ENCODE results near the gene GET4.
"Not testable (repeated sequence)": the region's sequence is repeated elsewhere in the genome, so short reads cannot be mapped to it uniquely, and the experiment has no call there.

Gene GET4

DNA sequence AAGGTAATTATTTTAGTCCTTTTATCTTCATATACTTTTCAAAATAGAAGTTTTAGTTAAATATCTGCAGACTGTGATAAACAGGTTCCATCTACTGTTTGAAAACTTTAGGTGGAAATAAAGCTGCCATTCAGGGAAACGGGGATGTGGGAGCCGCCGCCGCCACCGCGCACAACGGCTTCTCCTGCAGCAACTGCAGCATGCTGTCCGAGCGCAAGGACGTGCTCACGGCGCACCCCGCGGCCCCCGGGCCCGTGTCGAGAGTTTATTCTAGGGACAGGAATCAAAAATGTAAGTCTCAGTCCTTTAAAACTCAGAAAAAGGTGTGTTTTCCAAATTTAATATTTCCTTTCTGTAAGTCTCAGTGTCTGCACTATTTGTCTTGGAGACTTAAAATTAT lies 33.1 kb upstream of the GET4 start:
- H3K27ac ChIP-seq, result peak overlapping the region; percentile 25; the same call in 1 of the 2 replicates
- POLR2A ChIA-PET (ENCODE audit: low non-redundant PET), result no interaction called here
- TF ChIP-seq, protein P1, sequence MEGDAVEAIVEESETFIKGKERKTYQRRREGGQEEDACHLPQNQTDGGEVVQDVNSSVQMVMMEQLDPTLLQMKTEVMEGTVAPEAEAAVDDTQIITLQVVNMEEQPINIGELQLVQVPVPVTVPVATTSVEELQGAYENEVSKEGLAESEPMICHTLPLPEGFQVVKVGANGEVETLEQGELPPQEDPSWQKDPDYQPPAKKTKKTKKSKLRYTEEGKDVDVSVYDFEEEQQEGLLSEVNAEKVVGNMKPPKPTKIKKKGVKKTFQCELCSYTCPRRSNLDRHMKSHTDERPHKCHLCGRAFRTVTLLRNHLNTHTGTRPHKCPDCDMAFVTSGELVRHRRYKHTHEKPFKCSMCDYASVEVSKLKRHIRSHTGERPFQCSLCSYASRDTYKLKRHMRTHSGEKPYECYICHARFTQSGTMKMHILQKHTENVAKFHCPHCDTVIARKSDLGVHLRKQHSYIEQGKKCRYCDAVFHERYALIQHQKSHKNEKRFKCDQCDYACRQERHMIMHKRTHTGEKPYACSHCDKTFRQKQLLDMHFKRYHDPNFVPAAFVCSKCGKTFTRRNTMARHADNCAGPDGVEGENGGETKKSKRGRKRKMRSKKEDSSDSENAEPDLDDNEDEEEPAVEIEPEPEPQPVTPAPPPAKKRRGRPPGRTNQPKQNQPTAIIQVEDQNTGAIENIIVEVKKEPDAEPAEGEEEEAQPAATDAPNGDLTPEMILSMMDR (conservative IDR thresholded peaks at IDR 0.05; ENCODE audit: low read depth), result no peak
- CTCF ChIA-PET, result interaction anchor here (0.6 kb wide), 1 partner anchor 27 kb away, joined by 5 read pairs; no protein-coding TSS in a partner anchor
- DNase-seq (ENCODE audit: low spot score), result no peak

DNA sequence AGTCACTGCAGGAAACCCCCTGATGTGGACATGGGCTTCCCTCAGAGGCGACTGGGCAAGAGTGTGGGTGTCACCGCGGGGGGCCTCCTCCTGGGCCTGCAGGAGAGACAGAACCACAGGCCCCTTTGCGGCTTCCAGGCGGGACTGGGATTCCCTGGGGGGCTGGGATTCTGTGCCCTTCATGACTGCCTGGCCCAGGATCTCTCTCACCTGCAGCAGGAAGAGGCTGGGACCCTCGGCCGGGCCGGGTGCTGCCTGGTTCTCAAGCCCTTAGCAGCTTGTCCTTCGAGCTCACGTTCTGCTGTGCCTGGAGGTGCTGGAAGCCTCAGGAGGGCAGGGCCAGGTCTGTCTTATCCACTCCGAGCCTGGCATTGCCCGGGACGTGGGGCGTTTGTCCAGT lies 32.3 kb upstream of the GET4 start:
- H3K27ac ChIP-seq, result peak overlapping the region; percentile 18
- TF ChIP-seq, protein P1 (conservative IDR thresholded peaks at IDR 0.05; ENCODE audit: low read depth), result no peak
- ChIA-PET POLR2A (ENCODE audit: low non-redundant PET) (no interaction called here), CTCF (interaction anchor here (0.6 kb wide), 2 partner anchors 12 to 521 kb away, joined by 4 to 5 read pairs; no protein-coding TSS in a partner anchor)
- DNase-seq (ENCODE audit: low spot score), result no peak

DNA sequence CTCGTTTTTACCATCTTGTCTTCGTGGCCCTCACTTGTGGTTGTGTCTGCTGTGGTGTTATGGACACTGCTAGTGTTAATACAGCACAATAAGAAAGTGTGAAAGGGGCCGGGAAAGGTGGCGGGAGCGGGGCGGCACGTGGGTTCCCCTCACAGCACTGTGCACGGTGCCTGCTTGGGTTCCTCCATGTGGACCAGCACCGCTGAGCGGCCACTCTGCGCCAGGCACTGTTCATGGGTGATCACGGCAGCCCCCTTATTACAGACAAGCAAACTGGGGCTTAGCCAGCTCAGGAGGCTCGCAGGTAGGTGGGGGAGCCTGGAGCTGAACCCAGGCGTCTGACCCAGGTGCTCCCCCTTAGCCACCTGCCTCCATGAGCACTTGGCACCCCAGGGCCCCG lies 31.8 kb upstream of the GET4 start:
- H3K27ac ChIP-seq, result peak overlapping the region; percentile 18
- ChIA-PET POLR2A (ENCODE audit: low non-redundant PET) (no interaction called here), CTCF (interaction anchor here (0.6 kb wide), 1 partner anchor 13 kb away, joined by 5 read pairs; no protein-coding TSS in a partner anchor)
- no peak for DNase-seq (ENCODE audit: low spot score)
- TF ChIP-seq, protein P1 (conservative IDR thresholded peaks at IDR 0.05; ENCODE audit: low read depth), result no peak

DNA sequence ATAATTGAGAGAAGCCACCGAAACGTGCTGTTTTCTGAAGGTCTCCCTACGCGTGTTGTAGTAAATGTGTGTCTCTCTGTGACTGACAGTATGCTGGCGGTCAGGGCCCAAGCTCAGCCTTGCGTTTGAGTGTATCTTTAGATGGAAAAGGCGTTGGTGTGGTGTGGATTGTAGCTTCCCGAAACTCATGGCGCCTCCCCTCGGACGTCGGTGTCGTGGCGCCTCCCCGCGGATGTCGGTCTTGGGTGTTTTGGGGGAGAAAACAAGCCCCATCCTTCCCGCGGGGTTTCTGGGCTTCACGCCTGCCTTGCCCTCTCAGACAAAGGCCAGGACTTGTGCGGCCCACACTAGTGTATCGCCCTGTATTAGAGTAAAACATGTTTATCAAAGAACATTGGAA lies 31.3 kb upstream of the GET4 start:
- DNase-seq (ENCODE audit: low spot score), result no peak
- POLR2A ChIA-PET (ENCODE audit: low non-redundant PET), result no interaction called here
- H3K27ac ChIP-seq, result 0 out of 2 replicates have a peak overlapping the region, but pooled peaks have one; percentile 18
- CTCF ChIA-PET, result no interaction called here
- TF ChIP-seq, protein P1 (conservative IDR thresholded peaks at IDR 0.05; ENCODE audit: low read depth), result no peak

DNA sequence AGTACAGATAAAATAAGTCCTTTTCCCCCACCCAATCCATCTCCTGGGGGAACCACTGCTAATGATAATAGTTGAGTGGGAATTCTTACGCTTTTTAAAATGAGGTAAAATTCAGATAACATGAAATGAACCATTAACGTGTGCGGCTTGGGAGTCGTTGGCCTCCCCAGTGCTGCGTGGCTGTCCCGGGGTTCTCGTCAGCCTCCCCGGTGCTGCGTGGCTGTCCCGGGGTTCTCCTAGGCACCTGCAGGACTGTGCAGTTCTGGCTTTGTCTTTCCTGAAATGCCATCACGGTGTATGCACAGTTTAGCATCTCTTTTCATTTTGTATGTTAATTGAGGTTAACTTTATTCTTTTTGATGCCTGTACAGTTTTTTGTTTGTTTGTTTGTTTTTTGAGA lies 30.6 kb upstream of the GET4 start:
- DNase-seq (ENCODE audit: low spot score), result no peak
- TF ChIP-seq, protein P1 (conservative IDR thresholded peaks at IDR 0.05; ENCODE audit: low read depth), result no peak
- peak overlapping the region; percentile 43 for H3K27ac ChIP-seq
- POLR2A ChIA-PET (ENCODE audit: low non-redundant PET), result no interaction called here
- CTCF ChIA-PET, result interaction anchor here (1.2 kb wide), 1 partner anchor 59 kb away, joined by 4 read pairs; no protein-coding TSS in a partner anchor

DNA sequence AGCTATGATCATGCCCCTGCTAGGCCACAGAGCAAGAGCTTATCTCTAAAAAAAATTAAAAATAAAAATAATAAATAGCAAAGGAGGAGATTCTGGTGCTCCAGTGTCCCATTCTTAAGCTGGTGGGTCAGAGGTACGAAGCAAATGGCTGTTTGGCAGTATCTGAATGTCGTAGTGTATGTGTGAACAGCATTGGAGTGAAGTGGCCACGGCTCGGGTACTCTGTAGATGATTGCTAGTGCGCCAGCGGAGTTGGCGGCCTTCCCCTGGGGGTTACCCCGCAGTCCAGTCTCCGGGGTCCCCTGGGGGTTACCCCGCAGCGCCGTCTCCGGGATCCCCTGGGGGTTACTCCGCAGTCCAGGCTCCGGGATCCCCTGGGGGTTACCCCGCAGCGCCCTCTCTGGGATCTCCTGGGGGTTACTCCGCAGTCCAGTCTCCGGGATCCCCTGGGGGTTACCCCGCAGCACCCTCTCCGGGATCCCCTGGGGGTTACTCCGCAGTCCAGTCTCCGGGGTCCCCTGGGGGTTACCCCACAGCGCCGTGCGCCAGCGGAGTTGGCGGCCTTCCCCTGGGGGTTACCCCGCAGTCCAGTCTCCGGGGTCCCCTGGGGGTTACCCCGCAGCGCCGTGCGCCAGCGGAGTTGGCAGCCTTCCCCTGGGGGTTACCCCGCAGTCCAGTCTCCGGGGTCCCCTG lies 29.2 kb upstream of the GET4 start:
- DNase-seq (ENCODE audit: low spot score); POLR2A ChIA-PET (ENCODE audit: low non-redundant PET): not testable (repeated sequence)
- peak overlapping the region; percentile 43 for H3K27ac ChIP-seq
- CTCF ChIA-PET, result interaction anchor here (0.7 to 1.2 kb wide), 2 partner anchors 60 to 261 kb away, joined by 3 to 4 read pairs; no protein-coding TSS in a partner anchor

DNA sequence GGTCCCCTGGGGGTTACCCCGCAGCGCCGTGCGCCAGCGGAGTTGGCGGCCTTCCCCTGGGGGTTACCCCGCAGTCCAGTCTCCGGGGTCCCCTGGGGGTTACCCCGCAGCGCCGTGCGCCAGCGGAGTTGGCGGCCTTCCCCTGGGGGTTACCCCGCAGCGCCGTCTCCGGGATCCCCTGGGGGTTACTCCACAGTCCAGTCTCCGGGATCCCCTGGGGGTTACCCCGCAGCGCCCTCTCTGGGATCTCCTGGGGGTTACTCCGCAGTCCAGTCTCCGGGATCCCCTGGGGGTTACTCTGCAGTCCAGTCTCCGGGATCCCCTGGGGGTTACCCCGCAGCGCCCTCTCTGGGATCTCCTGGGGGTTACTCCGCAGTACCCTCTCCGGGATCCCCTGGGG lies 28.6 kb upstream of the GET4 start:
- DNase-seq (ENCODE audit: low spot score); H3K27ac ChIP-seq; POLR2A ChIA-PET (ENCODE audit: low non-redundant PET); CTCF ChIA-PET: not testable (repeated sequence)

All from RWPE1 (cell line).